Astrocyte (in vitro differentiated cells and primary cell): Measurements from ENCODE around the gene CCDC32. TPM values are rescaled to one million over a fixed set of nuclear protein-coding genes. Genes with fewer than 3 reads are reported as not detected.
A peak's percentile ranks its signal among the peaks of the same experiment; 100 is the strongest.

Experiments used
- DNase-seq: peaks from one replicate; pipeline ENCODE4 v3.0.0-alpha.2; 2010; ENCODE audit warnings: low read depth
- FAIRE-seq: peaks from 2 replicates; lab custom pipeline; 2011; peaks lifted over from hg19 to GRCh38; lab: Jason Lieb, UNC
- H2AFZ ChIP-seq: 2 replicates; pipeline ENCODE4 v1.6.0; 2012; ENCODE audit warnings: low read depth, low read length, inconsistent platforms
- H3K27ac ChIP-seq: 2 replicates; pipeline ENCODE4 v1.5.1; 2011; ENCODE audit warnings: low read depth, low read length, inconsistent platforms
- H3K27me3 ChIP-seq: 2 replicates; pipeline ENCODE4 v1.6.0; 2011; ENCODE audit warnings: low read length, inconsistent platforms; ENCODE audit not compliant: insufficient read depth
- H3K36me3 ChIP-seq: 2 replicates; pipeline ENCODE4 v1.5.1; 2011; ENCODE audit warnings: low read length, inconsistent platforms; ENCODE audit not compliant: insufficient read depth
- H3K4me1 ChIP-seq: 2 replicates; pipeline ENCODE4 v1.5.1; 2011; ENCODE audit warnings: low read length, inconsistent platforms; ENCODE audit not compliant: insufficient read depth
- H3K4me2 ChIP-seq: 2 replicates; pipeline ENCODE4 v1.6.0; 2012; ENCODE audit warnings: low read length, inconsistent platforms
- H3K4me3 ChIP-seq: 2 replicates; pipeline ENCODE4 v1.5.1; 2011; ENCODE audit warnings: low read depth, mild to moderate bottlenecking, low read length, inconsistent platforms; ENCODE audit not compliant: insufficient read depth
- H3K79me2 ChIP-seq: 2 replicates; pipeline ENCODE4 v1.6.0; 2012; ENCODE audit warnings: mild to moderate bottlenecking, low read length, inconsistent platforms; ENCODE audit not compliant: insufficient read depth
- H3K9ac ChIP-seq: 2 replicates; pipeline ENCODE4 v1.6.0; 2012; ENCODE audit warnings: mild to moderate bottlenecking, low read length, inconsistent platforms
- H3K9me3 ChIP-seq: 2 replicates; pipeline ENCODE4 v1.5.1; 2012; ENCODE audit warnings: low read depth, mild to moderate bottlenecking, low read length, inconsistent platforms; ENCODE audit not compliant: insufficient read depth
- H4K20me1 ChIP-seq: 2 replicates; pipeline ENCODE4 v1.6.0; 2012; ENCODE audit warnings: low read length, inconsistent platforms; ENCODE audit not compliant: insufficient read depth
- H3K27ac Mint-ChIP-seq: one replicate; pipeline ENCODE4 v1.8.0; 2021; ENCODE audit warnings: mild to moderate bottlenecking, mixed read lengths; ENCODE audit not compliant: unreplicated experiment
- H3K27me3 Mint-ChIP-seq: one replicate; pipeline ENCODE4 v1.8.0; 2021; ENCODE audit warnings: low read depth, mixed read lengths; ENCODE audit not compliant: unreplicated experiment
- H3K36me3 Mint-ChIP-seq: one replicate; pipeline ENCODE4 v1.8.0; 2021; ENCODE audit warnings: low read depth, mixed read lengths; ENCODE audit not compliant: unreplicated experiment
- H3K4me1 Mint-ChIP-seq: one replicate; pipeline ENCODE4 v1.8.0; 2021; ENCODE audit warnings: low read depth, mixed read lengths; ENCODE audit not compliant: unreplicated experiment
- H3K4me3 Mint-ChIP-seq: one replicate; pipeline ENCODE4 v1.8.0; 2021; ENCODE audit warnings: mild to moderate bottlenecking, moderate library complexity, mixed read lengths; ENCODE audit not compliant: unreplicated experiment
- H3K9me3 Mint-ChIP-seq: one replicate; pipeline ENCODE4 v1.8.0; 2021; ENCODE audit warnings: mild to moderate bottlenecking, mixed read lengths; ENCODE audit not compliant: unreplicated experiment
- EZH2 ChIP-seq: IDR thresholded peaks from 2 replicates; pipeline ENCODE4 v1.6.1; 2012; ENCODE audit warnings: mild to moderate bottlenecking, low read length, inconsistent platforms; ENCODE audit not compliant: insufficient read depth
- total RNA-seq: library from RNA; stranded (reverse); gene quantifications from 2 replicates; pipeline ENCODE4 v1.2.1, GENCODE V29; 2021
- TF ChIP-seq, protein P1 (sequence below): IDR thresholded peaks from 2 replicates; pipeline ENCODE4 v1.5.1; 2011; ENCODE audit warnings: low read depth, mild to moderate bottlenecking, inconsistent platforms, low read length, moderate library complexity; ENCODE audit not compliant: insufficient read depth

The CCDC32 gene
- total RNA-seq, 1 donor from 2014 or later, result 31.4 TPM

GRCh38 chr15:40575113-40575512 lies 10.3 kb upstream of the CCDC32 start:
- Histone ChIP-seq H3K27me3 (no peaks in the 10 kb centered on the region), H2AFZ (no peak overlapping the region), H3K36me3 (peaks cover 5% of the 10 kb centered on the region), H3K4me2 (no peak overlapping the region), H3K4me3 (no peak overlapping the region), H3K4me1 (peaks cover 7% of the 10 kb centered on the region), H3K27ac (no peak overlapping the region), H3K9ac (no peak overlapping the region), H3K9me3 (no peaks in the 10 kb centered on the region), H4K20me1 (peaks cover 10% of the 10 kb centered on the region), H3K79me2 (peaks cover 16% of the 10 kb centered on the region)
- Mint-ChIP-seq H3K27me3 (no peaks in the 10 kb centered on the region), H3K4me3 (no peak overlapping the region), H3K36me3 (peaks cover 7% of the 10 kb centered on the region), H3K9me3 (peaks cover 2% of the 10 kb centered on the region), H3K27ac (no peak overlapping the region), H3K4me1 (no peaks in the 10 kb centered on the region)
- FAIRE-seq (no peak), DNase-seq (no peak)
- TF ChIP-seq, protein P1, sequence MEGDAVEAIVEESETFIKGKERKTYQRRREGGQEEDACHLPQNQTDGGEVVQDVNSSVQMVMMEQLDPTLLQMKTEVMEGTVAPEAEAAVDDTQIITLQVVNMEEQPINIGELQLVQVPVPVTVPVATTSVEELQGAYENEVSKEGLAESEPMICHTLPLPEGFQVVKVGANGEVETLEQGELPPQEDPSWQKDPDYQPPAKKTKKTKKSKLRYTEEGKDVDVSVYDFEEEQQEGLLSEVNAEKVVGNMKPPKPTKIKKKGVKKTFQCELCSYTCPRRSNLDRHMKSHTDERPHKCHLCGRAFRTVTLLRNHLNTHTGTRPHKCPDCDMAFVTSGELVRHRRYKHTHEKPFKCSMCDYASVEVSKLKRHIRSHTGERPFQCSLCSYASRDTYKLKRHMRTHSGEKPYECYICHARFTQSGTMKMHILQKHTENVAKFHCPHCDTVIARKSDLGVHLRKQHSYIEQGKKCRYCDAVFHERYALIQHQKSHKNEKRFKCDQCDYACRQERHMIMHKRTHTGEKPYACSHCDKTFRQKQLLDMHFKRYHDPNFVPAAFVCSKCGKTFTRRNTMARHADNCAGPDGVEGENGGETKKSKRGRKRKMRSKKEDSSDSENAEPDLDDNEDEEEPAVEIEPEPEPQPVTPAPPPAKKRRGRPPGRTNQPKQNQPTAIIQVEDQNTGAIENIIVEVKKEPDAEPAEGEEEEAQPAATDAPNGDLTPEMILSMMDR, result no peak
- TF ChIP-seq EZH2, result no peak

DNA sequence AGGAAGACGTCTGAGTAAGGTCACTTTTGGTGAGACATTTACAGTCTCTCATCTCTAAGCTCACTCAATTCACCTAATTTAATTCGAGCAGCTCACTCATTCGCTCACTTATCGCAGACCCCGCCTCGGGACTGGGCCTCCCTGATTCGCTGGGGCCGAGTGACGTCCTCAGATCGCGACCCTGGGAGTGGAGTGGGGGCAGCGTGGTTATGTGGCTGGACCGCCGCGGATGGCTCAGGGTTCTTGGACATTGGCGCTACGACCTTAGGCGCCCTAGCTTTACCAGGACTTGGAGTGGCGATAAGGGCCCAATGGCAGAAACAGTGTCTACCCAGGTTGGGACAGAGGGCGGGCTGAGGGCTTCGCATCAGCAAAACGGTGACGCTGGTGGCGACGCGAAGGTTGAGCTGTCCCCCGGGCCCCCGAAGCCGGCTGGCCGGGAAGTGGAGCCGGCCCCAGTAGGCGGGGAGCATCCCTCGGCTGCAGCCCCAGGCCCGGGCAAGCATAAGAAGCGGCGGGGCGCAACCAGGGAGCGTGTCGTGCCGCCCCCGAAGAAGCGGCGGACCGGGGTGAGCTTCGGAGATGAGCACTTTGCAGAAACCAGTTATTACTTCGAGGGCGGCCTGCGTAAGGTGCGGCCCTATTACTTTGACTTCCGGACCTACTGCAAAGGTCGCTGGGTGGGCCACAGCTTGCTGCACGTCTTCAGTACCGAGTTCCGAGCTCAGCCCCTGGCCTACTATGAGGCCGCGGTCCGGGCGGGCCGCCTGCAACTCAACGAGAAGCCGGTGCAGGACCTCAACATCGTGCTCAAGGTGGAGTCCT lies 4.5 kb upstream of the CCDC32 start, which contains the start of gene RPUSD2:
Gene RPUSD2, plus strand, starts transcription at position 171 of the 825 bp plus-strand sequence. Its CDS starts 39 bp downstream, at position 210.
- Mint-ChIP-seq H3K36me3 (peaks cover 7% of the 10 kb centered on the region), H3K4me1 (no peaks in the 10 kb centered on the region), H3K4me3 (peak within 1 kb of the TSS; percentile 94), H3K27me3 (no peaks in the 10 kb centered on the region), H3K9me3 (peaks cover 3% of the 10 kb centered on the region), H3K27ac (peak within 1 kb of the TSS; percentile 94)
- peaks cover 10% of the 10 kb centered on the region for H4K20me1 ChIP-seq
- peak within 1 kb of the TSS; percentile 88 for H3K9ac ChIP-seq
- peaks cover 9% of the 10 kb centered on the region for H3K4me1 ChIP-seq
- H3K27me3 ChIP-seq, result peaks cover 3% of the 10 kb centered on the region
- peak within 1 kb of the TSS; percentile 92 for H3K4me2 ChIP-seq
- peak within 1 kb of the TSS; percentile 91 for H3K4me3 ChIP-seq
- FAIRE-seq, result no peak
- H3K79me2 ChIP-seq, result peaks cover 29% of the 10 kb centered on the region
- no peak for TF ChIP-seq EZH2
- TF ChIP-seq, protein P1, result no peak
- H3K27ac ChIP-seq, result peak within 1 kb of the TSS; percentile 84
- H3K9me3 ChIP-seq, result no peaks in the 10 kb centered on the region
- DNase-seq, result peak; percentile 83
- peak within 1 kb of the TSS; percentile 97 for H2AFZ ChIP-seq
- peaks cover 5% of the 10 kb centered on the region for H3K36me3 ChIP-seq

GRCh38 chr15:40567111-40567510 lies 2.3 kb upstream of the CCDC32 start:
- FAIRE-seq (no peak), DNase-seq (no peak)
- no peaks in the 10 kb centered on the region for H3K27me3 Mint-ChIP-seq
- peaks cover 45% of the 10 kb centered on the region for H3K79me2 ChIP-seq
- no peak overlapping the region for H3K4me2 ChIP-seq
- H3K27ac Mint-ChIP-seq, result no peak overlapping the region
- H3K27ac ChIP-seq, result no peak overlapping the region
- H3K9me3 ChIP-seq, result no peaks in the 10 kb centered on the region
- no peak overlapping the region for H3K4me3 Mint-ChIP-seq
- peaks cover 3% of the 10 kb centered on the region for H3K27me3 ChIP-seq
- peaks cover 3% of the 10 kb centered on the region for H3K9me3 Mint-ChIP-seq
- peaks cover 6% of the 10 kb centered on the region for H3K4me1 Mint-ChIP-seq
- H3K4me3 ChIP-seq, result no peak overlapping the region
- H3K4me1 ChIP-seq, result peaks cover 14% of the 10 kb centered on the region
- H2AFZ ChIP-seq, result no peak overlapping the region
- H3K36me3 ChIP-seq, result no peaks in the 10 kb centered on the region
- H3K9ac ChIP-seq, result no peak overlapping the region
- H3K36me3 Mint-ChIP-seq, result no peaks in the 10 kb centered on the region
- no peak for TF ChIP-seq EZH2
- TF ChIP-seq, protein P1, result peak; percentile 31
- peaks cover 15% of the 10 kb centered on the region for H4K20me1 ChIP-seq
